Naive thymus-derived CD4-positive, alpha-beta T cell (primary cell): ENCODE measurements around the gene FAM185A. TPM values are rescaled to one million over a fixed set of nuclear protein-coding genes. Genes with fewer than 3 reads are reported as not detected.
"Not testable (repeated sequence)": the region's sequence is repeated elsewhere in the genome, so short reads cannot be mapped to it uniquely, and the experiment has no call there.

Source experiments
- ATAC-seq: fragments of 150-1000 bp; cut with Tn5 transposase; 2 replicates; pipeline ENCODE4 v1.10.0; 2021; ENCODE audit warnings: mild to moderate bottlenecking, moderate library complexity
- CTCF ChIA-PET: fragments of 350-600 bp; sonication (Branson Sonifier 250); formaldehyde crosslinking; loops from one replicate; lab custom pipeline; 2021; ENCODE audit warnings: antibody characterized with exemption; lab: Charles Lee
- POLR2A ChIA-PET: fragments of 350-600 bp; sonication (Branson Sonifier 250); formaldehyde crosslinking; loops from one replicate; lab custom pipeline; 2021; ENCODE audit warnings: antibody characterized with exemption, inconsistent platforms; lab: Charles Lee
- DNase-seq, 9 donors: peaks; one replicate each; pipeline versions ENCODE4 v3.0.0 to v3.0.0-alpha.2; 2020 to 2022; ENCODE audit warnings: mixed read lengths in 1 of 9
- H3K27ac ChIP-seq: one replicate; pipeline ENCODE4 v1.7.0; 2013; ENCODE audit warnings: mild to moderate bottlenecking, low read depth, low read length, moderate library complexity
- H3K27me3 ChIP-seq, 2 donors: one replicate each; pipeline ENCODE4 v1.7.0; 2013; ENCODE audit warnings: low read length in 2 of 2, mild to moderate bottlenecking in 2 of 2, moderate library complexity in 2 of 2; ENCODE audit not compliant: control insufficient read depth in 2 of 2, insufficient read depth in 2 of 2
- H3K36me3 ChIP-seq, 3 experiments: 1 replicate in 2 of 3; 2 replicates in 1 of 3; pipeline ENCODE4 v1.7.0; 2013; ENCODE audit warnings: low read length in 3 of 3, mild to moderate bottlenecking in 3 of 3, moderate library complexity in 1 of 3; ENCODE audit not compliant: insufficient read depth in 3 of 3, control insufficient read depth in 2 of 3
- H3K4me1 ChIP-seq, 2 donors: one replicate each; pipeline ENCODE4 v1.7.0; 2013; ENCODE audit warnings: low read length in 2 of 2, mild to moderate bottlenecking in 2 of 2, moderate library complexity in 1 of 2; ENCODE audit not compliant: control insufficient read depth in 2 of 2, insufficient read depth in 2 of 2
- H3K4me3 ChIP-seq: 2 replicates; pipeline ENCODE4 v1.7.0; 2013; ENCODE audit warnings: mild to moderate bottlenecking, low read length
- H3K9me3 ChIP-seq, 3 experiments: 1 replicate in 2 of 3; 2 replicates in 1 of 3; pipeline ENCODE4 v1.7.0; 2013; ENCODE audit warnings: low read length in 3 of 3; ENCODE audit not compliant: control insufficient read depth in 2 of 3
- H3K27ac Mint-ChIP-seq, 9 donors: one replicate each; pipeline ENCODE4 v1.8.0; 2020 to 2022; ENCODE audit warnings: mixed read lengths in 9 of 9, mild to moderate bottlenecking in 8 of 9, moderate library complexity in 5 of 9, inconsistent platforms in 2 of 9
- H3K27me3 Mint-ChIP-seq, 5 donors: one replicate each; pipeline ENCODE4 v1.8.0; 2021 to 2022; ENCODE audit warnings: mixed read lengths in 5 of 5, mild to moderate bottlenecking in 1 of 5
- H3K36me3 Mint-ChIP-seq, 5 donors: one replicate each; pipeline ENCODE4 v1.8.0; 2020 to 2022; ENCODE audit warnings: mixed read lengths in 5 of 5, mild to moderate bottlenecking in 3 of 5, inconsistent platforms in 1 of 5
- H3K4me1 Mint-ChIP-seq, 7 donors: one replicate each; pipeline ENCODE4 v1.8.0; 2020 to 2022; ENCODE audit warnings: mixed read lengths in 7 of 7, mild to moderate bottlenecking in 3 of 7, inconsistent platforms in 1 of 7
- H3K4me3 Mint-ChIP-seq, 10 donors: one replicate each; pipeline ENCODE4 v1.8.0; 2020 to 2022; ENCODE audit warnings: mild to moderate bottlenecking in 10 of 10, mixed read lengths in 10 of 10, moderate library complexity in 6 of 10, inconsistent platforms in 2 of 10
- H3K9me3 Mint-ChIP-seq, 11 donors: one replicate each; pipeline ENCODE4 v1.8.0; 2020 to 2022; ENCODE audit warnings: mixed read lengths in 11 of 11, mild to moderate bottlenecking in 4 of 11, inconsistent platforms in 1 of 11, moderate library complexity in 1 of 11
- intact Hi-C, 2 donors: fragments of 100-400 bp; cut with micrococcal nuclease; formaldehyde crosslinking; loops; one replicate each; pipeline ENCODE4 v1.15.1; 2023
- polyA plus RNA-seq, 2 donors: library from polyadenylated mRNA; unstranded; fragments of 300-500 nt; fragmentation: Illumina TruSeq; gene quantifications; one replicate each; pipeline ENCODE4 v1.2.3, GENCODE V29; 2021
- total RNA-seq, 6 experiments: library from RNA in 5 of 6; stranded (reverse) in 5 of 6; gene quantifications; 1 replicate in 5 of 6; 2 replicates in 1 of 6; pipeline ENCODE4 v1.2.3 and lab custom pipeline; 2021 to 2026

The FAM185A gene
- total and polyA plus RNA-seq, 7 experiments from 2014 or later = 6.2 to 12.8 (median 8.0) TPM

- H3K36me3 ChIP-seq, ATAC-seq, H3K4me1 Mint-ChIP-seq, intact Hi-C loops, H3K4me3 ChIP-seq, CTCF ChIA-PET, H3K4me1 ChIP-seq, H3K9me3 ChIP-seq, H3K4me3 Mint-ChIP-seq, H3K27ac ChIP-seq, H3K27me3 Mint-ChIP-seq, H3K27ac Mint-ChIP-seq, POLR2A ChIA-PET, H3K27me3 ChIP-seq, DNase-seq: not testable (repeated sequence)
- Mint-ChIP-seq H3K36me3 (peaks cover 0 to 31% (median 30%) of the 10 kb centered on the region in 5 donors), H3K9me3 (peaks cover 0 to 28% (median 7%) of the 10 kb centered on the region in 11 donors)
Observed at GRCh38 chr7:102794567-102794966, 45.8 kb downstream of the FAM185A start.

GRCh38 chr7:102795987-102796595 is 47.3 kb downstream of the FAM185A start:
- H3K27ac Mint-ChIP-seq, H3K9me3 ChIP-seq, CTCF ChIA-PET, H3K27me3 ChIP-seq, DNase-seq, H3K4me3 ChIP-seq, H3K4me1 ChIP-seq, H3K27ac ChIP-seq, H3K4me1 Mint-ChIP-seq, H3K4me3 Mint-ChIP-seq, POLR2A ChIA-PET, ATAC-seq, intact Hi-C loops, H3K27me3 Mint-ChIP-seq, H3K36me3 ChIP-seq: not testable (repeated sequence)
- Mint-ChIP-seq H3K9me3 (peaks cover 2 to 36% (median 14%) of the 10 kb centered on the region in 11 donors), H3K36me3 (peaks cover 6 to 33% (median 26%) of the 10 kb centered on the region in 5 donors)

DNA sequence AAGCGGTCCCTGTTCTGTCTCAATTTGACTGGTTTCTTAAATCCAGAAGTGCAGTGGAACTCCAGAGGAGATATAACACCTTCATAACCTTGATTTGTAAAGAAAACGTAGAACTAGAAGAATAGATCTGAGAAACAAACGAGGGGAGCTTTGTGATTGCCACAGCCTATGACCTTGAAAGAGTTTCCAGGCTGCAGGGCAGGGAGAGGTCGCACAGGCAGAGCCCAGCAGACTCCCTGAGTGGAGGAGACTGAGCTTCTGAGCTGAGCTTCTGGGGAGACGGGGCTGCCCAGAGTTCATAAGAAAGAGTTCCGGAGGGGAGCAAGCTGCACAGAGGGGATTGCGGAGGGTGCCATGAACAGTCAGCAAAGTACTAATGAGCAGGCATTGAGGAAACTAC is 57.8 kb downstream of the FAM185A start:
- ATAC-seq (no peak), DNase-seq (no peak)
- Mint-ChIP-seq H3K27me3 (no peaks in the 10 kb centered on the region), H3K36me3 (peaks cover 0 to 22% (median 13%) of the 10 kb centered on the region in 5 donors), H3K27ac (no peak overlapping the region), H3K9me3 (peaks cover 4 to 29% (median 11%) of the 10 kb centered on the region in 11 donors), H3K4me1 (peaks cover 0 to 1% (median 0%) of the 10 kb centered on the region in 7 donors), H3K4me3 (no peak overlapping the region)
- H3K4me1 ChIP-seq = no peaks in the 10 kb centered on the region
- intact Hi-C loops = no loop called here
- POLR2A ChIA-PET = interaction anchor here (0.7 kb wide), 1 partner anchor 13 kb away, joined by 3 read pairs; no protein-coding TSS in a partner anchor
- CTCF ChIA-PET = no interaction called here
- no peaks in the 10 kb centered on the region for H3K27me3 ChIP-seq
- H3K36me3 ChIP-seq = peaks cover 0 to 3% (median 0%) of the 10 kb centered on the region in 3 experiments
- no peak overlapping the region for H3K27ac ChIP-seq
- no peaks in the 10 kb centered on the region for H3K9me3 ChIP-seq
- H3K4me3 ChIP-seq = no peak overlapping the region

DNA sequence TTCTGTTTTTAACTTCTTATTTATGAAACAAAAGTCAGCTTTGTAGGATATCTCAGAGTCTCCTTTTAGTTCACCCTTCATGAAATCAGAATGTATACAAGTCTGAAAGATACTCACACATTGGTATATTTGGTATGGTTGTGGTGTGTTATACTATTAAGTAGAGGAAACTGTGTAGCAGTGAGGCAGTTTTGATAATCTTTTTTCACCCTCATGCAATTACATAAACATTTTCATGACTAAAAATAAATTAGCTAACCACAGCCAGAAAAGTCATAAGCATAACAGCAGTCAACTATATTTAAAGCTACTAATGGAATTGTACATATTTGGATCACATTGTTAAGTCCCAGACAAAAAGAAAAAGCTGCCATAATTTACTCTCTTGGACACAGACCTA is 62.1 kb downstream of the FAM185A start:
- Mint-ChIP-seq H3K4me3 (no peak overlapping the region), H3K9me3 (no peaks in the 10 kb centered on the region), H3K36me3 (peaks cover 4 to 26% (median 15%) of the 10 kb centered on the region in 5 donors), H3K27me3 (no peaks in the 10 kb centered on the region), H3K4me1 (peaks cover 0 to 11% (median 0%) of the 10 kb centered on the region in 7 donors), H3K27ac (no peak overlapping the region)
- no peaks in the 10 kb centered on the region for H3K4me1 ChIP-seq
- peaks cover 0 to 3% (median 0%) of the 10 kb centered on the region in 3 experiments for H3K36me3 ChIP-seq
- no peak for ATAC-seq
- H3K4me3 ChIP-seq = no peak overlapping the region
- H3K27ac ChIP-seq = no peak overlapping the region
- DNase-seq = no peak
- no peaks in the 10 kb centered on the region for H3K9me3 ChIP-seq
- no peaks in the 10 kb centered on the region for H3K27me3 ChIP-seq
- POLR2A ChIA-PET = no interaction called here
- intact Hi-C loops = no loop called here
- CTCF ChIA-PET = no interaction called here

DNA sequence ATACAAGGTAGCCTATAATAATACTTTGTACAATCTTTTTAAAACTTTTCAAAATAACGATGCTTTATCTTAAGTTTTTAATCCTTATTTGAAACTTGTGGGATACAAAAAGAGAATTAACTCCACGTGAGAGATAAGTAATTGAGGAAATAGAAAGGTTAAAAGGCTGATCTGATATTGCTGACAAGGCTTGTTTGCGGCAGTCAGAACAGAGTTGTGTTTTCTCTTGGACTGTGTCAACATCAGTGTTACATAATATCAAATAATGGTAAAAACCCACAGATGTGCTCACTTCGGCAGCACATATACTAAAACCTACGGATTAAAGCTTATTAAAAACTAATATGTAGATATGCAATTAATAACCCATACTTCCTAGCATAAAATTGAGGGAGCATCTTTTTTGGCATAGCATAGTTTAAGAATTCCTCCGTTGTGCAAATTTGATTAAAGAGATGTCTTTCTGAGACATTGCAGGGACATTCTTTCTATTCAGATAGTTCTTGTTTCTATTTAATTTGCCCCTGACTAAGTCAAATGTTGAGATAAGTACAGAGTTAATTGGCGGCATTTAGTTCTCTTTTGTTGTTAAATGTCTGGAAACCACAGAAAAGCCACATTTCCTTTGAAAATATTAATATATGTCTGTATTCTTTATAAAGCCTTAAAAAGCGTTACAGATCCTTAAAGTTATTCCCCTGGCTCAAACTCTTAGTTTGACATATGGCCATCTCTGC is 63.3 kb downstream of the FAM185A start:
- ATAC-seq = no peak
- no peak overlapping the region for H3K4me3 ChIP-seq
- Mint-ChIP-seq H3K27ac (no peak overlapping the region), H3K27me3 (no peaks in the 10 kb centered on the region), H3K4me3 (no peak overlapping the region), H3K4me1 (peaks cover 0 to 11% (median 0%) of the 10 kb centered on the region in 7 donors), H3K36me3 (peaks cover 4 to 23% (median 15%) of the 10 kb centered on the region in 5 donors), H3K9me3 (no peaks in the 10 kb centered on the region)
- H3K9me3 ChIP-seq = no peaks in the 10 kb centered on the region
- no peaks in the 10 kb centered on the region for H3K27me3 ChIP-seq
- DNase-seq = no peak
- no peak overlapping the region for H3K27ac ChIP-seq
- no peaks in the 10 kb centered on the region for H3K4me1 ChIP-seq
- POLR2A ChIA-PET = no interaction called here
- intact Hi-C loops = no loop called here
- peaks cover 0 to 3% (median 0%) of the 10 kb centered on the region in 3 experiments for H3K36me3 ChIP-seq
- CTCF ChIA-PET = interaction anchor here (0.9 kb wide), 1 partner anchor 10 kb away, joined by 3 read pairs; no protein-coding TSS in a partner anchor

DNA sequence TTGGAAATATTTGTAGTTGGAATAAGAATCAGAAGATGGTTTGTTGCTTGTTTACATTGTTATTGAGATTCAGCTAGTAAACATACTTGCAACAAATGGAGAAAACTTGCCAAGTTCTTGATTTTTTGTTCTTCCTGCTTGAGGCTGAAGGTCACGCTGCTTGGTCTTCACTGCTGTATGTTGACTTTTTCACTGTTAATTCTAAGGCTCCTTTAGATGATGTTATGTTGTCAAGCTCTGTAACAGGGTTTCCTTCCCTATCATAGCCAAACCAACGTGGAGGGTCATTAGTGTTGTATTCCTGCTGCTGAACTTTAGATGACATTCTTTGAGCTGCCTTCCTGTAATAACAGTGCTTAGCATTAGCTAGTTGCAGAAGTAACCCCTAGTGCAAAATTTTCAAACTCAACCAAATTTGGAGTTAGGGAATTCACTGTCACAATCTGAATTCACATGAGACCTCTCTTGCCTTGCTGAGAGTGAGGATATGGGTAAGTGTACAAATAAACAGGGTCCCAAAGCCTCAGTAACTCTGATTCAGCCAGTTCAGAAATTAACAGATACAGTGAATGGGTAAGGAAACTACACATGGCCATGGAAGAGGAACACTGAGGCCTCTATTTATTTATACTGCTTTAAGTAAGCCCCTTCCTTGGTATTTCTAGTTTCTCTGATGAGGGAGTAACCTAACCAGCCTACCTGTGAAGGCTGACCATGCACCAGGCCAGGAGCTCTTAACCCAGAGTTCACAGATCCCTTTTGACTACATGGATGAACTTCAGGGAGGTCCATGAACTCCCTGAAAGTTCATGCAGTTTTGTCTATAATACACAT is 64.6 kb downstream of the FAM185A start:
- Histone ChIP-seq H3K4me3 (no peak overlapping the region), H3K27ac (no peak overlapping the region), H3K9me3 (no peaks in the 10 kb centered on the region), H3K27me3 (no peaks in the 10 kb centered on the region), H3K36me3 (no peaks in the 10 kb centered on the region), H3K4me1 (no peaks in the 10 kb centered on the region)
- intact Hi-C loops = no loop called here
- no peak for ATAC-seq
- H3K27ac Mint-ChIP-seq = no peak overlapping the region
- ChIA-PET POLR2A (no interaction called here), CTCF (no interaction called here)
- no peaks in the 10 kb centered on the region for H3K9me3 Mint-ChIP-seq
- peaks cover 4 to 21% (median 15%) of the 10 kb centered on the region in 5 donors for H3K36me3 Mint-ChIP-seq
- no peak for DNase-seq
- H3K27me3 Mint-ChIP-seq = no peaks in the 10 kb centered on the region
- no peak overlapping the region for H3K4me3 Mint-ChIP-seq
- H3K4me1 Mint-ChIP-seq = peaks cover 0 to 11% (median 0%) of the 10 kb centered on the region in 7 donors
